GOT3 (cell line): ENCODE results near the gene DYNLT2.
"Not testable (repeated sequence)": the region's sequence is repeated elsewhere in the genome, so short reads cannot be mapped to it uniquely, and the experiment has no call there.

Source experiments
- DNase-seq: peaks from one replicate; lab custom pipeline; 2025; ENCODE audit warnings: mixed read lengths; lab: John Stamatoyannopoulos, UW

Gene DYNLT2

DNA sequence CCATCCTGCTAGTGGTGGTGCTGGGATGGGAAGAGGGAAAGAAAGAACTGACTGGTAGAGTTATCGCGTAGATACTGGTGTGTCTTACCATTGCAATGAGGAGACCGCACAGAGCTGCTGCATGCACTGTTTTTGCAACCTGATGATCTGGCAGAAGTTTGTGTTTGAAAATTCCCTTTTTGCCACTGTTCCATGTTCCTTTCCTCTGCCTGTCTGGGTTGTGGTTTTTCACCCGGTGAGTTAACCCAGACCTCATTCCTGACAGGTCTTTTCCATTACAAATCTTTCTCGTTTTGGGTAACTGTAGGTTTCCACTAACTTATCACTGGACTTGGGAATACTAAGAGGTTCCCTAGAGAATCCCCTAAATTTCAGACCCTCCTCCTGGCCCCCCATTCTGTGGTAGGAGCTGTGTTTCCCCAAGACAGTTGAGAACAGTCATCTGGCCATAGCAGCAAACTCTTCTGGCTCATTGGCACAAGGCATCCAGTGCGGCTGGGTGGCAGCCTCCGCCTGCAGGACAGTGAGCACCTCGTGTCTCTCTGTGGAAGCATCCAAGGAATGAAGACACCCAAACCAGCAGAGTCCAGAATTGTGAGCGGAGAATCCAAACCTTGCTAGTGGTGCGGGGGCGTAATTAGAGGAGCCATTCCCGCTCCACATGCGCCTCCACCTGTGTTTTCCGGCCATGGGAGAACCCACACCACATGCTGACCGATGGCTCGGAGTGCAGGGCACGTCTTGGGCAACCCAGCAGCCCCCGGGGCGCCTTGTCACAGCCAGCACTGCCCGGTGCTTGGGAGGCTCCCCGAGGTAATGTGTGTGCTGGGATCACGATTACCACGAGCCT lies 32.8 kb upstream of the DYNLT2 start:
- DNase-seq = no peak

DNA sequence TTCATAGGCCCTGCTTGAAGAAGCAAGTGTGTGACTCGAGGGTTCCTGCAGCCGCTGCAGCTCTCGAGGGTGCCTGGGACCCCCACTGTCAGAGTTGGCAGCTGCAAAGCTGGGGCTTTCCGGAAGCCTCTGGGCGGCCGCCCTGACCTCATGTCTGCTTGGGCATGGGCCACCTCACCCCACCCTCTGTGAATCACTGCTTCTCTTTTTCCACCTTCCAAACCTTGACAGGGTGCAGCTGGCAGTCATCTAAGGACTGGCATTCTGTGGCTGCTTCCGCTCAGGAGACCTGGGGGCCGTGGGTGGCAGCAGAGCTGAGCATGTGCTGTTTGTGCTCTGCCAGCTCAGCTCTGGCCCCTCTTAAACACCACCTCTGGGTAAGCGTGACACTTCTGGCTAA lies 32.0 kb upstream of the DYNLT2 start:
- no peak for DNase-seq

- no peak for DNase-seq
Measured at GRCh38 chr6:169782966-169783365, 31.6 kb upstream of the DYNLT2 start.

DNA sequence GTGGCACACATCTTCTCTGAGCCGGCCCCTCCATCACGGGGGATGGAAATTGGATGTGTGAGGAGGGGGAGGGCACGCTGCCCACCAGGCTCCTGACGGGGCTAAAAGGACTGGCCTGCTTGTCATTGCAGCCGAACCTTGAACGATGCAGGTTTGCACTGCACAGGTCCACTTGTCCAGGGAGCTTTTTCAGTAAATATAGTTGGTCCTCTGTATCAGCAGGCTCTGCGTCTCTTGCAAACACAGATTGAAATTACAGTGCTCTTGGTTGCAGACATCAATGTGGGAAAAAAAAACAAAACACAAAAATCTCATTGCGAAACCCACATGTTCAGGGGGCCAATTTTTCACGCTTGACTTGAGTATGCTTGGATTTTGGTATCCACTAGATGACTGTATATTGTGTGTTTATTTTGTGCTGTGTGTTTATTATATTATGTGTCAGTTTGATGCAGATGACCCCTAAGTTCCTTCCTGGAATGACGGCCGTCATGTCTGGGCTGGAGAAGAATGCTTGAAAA lies 29.3 kb upstream of the DYNLT2 start:
- no peak for DNase-seq

GRCh38 chr6:169779896-169780295 lies 28.5 kb upstream of the DYNLT2 start:
- DNase-seq = no peak

DNA sequence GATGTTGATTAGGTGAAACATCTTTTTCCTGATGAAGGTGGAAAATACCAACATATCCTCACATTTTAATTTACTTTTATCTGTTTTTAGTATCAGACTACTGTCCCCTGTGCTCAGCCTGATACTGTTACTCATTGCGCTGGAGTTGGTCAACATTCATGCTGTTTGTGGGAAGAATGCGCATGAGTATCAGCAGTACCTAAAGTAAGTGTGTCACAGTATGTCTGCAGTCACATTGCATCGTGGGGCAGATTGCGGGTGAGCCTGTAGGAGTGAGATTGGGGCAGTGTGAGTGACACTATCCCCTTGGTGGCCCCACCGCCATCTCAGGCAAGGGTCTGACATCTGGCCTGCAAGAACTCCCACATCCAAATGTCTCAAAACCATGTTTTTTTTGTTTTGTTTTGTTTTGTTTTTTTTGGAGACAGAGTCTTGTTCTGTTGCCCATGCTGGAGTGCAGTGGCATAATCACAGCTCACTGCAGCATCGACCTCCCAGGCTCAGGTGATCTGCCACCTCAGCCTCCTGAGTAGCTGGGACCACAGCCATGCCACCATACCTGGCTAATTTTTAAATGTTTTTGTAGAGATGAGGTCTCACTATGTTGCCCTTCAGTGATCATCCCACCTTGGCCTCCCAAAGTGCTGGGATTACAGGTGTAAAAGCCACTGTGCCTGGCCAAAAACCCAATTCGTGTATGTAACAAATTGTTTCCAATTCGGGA lies 27.9 kb upstream of the DYNLT2 start:
- DNase-seq = no peak

DNA sequence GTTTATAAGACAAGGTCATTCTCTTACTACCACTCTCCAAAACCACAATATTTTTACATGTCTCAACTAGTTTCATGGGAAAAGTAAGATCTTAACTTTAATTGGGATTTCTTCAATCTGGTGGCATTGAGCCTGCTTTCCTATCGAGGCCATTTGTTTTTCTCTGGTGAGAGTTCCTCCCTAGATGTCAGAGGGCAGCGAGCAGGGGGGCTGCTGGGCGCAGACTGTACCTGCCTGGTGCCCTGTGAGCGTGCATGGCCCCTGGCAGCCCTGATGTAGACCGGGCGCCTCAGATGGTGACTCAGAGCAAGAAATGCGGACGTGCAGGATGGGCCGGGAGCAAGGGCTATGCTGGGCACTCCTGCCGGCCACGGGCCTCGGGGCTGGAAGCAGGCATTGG lies 27.3 kb upstream of the DYNLT2 start:
- DNase-seq = no peak

DNA sequence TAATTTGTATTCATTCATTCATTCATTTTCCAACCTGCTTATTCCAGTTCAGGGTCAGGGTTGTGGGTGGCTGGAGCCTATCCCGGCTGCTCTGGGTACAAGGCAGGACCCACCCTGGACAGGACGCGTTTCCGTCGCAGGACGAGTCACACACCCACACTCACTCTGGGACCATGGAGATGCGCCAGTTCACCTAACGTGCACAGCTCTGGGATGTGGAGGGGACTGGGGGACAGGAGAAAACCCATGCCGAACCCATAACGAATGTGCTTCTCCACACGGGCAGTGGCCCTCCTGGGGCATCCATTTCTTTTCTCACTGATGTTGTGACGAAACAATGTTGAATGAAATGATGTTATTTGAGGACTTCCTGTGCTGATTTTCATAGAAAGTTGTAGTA lies 26.5 kb upstream of the DYNLT2 start:
- no peak for DNase-seq

GRCh38 chr6:169776379-169776778 lies 25.0 kb upstream of the DYNLT2 start:
- DNase-seq = no peak

DNA sequence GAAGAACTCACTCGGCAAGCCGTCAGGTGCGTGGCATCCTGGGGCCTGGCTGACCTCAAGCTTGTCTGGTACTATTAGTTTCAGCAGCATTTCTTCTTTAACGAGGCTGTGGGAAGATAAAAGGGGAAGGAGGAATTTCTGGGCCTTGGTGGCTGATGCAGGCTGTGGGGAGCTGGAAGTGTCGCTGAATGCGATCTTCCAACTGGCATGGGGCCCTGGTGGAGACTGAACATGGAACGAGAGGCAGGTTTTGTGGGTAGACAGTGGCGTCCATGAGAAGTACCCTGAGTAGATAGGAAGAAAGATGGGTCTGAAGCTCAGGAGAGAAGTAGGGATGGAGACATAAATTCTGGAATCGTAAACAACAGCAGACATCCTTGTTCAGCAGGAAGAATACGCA lies 23.9 kb upstream of the DYNLT2 start:
- no peak for DNase-seq

GRCh38 chr6:169774347-169774746 lies 23.0 kb upstream of the DYNLT2 start:
- DNase-seq = no peak

DNA sequence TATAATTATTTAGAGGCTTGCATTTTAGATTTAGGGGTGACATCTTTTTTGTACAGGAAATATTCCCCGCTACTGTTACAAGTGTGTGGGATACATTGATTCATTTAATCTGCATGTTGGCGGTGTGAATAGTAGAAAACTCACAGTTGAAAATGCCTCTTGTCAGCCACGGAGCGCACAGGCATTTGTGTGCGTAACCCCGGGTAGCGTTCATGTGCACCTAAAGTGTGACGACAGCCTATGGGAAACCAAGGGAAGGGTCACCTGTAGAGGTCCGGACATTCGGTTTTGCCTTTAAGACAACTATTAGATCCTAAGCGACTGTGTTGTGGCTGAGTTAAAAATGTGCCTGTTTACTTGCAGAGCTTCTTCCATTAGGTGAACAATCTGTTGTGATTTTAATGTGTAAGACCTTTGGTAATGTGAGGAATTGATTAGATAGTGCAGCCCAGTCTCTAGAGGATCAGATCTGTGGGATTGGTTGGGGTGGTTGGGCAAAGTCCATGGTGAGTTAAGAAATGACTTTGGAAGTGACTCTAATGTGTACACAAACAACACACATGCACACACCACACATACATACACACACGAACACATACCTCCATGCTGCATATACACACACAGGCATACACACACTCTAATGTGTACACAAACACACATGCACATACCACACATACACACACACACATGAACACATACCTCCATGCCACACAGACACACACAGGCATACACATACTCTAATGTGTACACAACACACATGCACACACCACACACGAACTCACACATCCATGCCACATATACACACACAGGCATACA lies 15.8 kb upstream of the DYNLT2 start:
- no peak for DNase-seq

GRCh38 chr6:169766232-169766631 lies 14.9 kb upstream of the DYNLT2 start:
- DNase-seq = no peak

GRCh38 chr6:169765789-169766188 lies 14.4 kb upstream of the DYNLT2 start:
- not testable (repeated sequence) for DNase-seq

DNA sequence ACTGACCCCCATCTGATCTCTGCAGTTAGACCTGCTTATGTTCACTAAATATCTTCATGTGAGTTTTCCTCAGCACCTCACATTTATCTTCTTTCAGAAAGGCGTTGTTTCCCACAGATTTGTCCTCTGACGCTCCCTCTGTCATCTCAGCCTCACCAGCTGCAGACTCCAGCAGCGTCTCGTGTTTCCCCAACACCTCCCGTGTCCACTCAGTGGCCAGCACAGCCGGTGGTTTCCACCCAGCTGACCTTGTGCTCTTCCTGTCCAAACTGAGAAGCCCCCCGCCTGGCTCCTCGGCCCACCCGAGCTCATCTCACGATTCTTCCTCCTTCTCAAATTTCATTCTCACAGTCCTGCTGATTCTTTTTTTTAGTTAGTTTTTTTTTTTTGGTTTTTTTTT lies 12.5 kb upstream of the DYNLT2 start:
- DNase-seq = no peak

GRCh38 chr6:169763308-169763707 lies 11.9 kb upstream of the DYNLT2 start:
- no peak for DNase-seq

- no peak for DNase-seq
Measured at GRCh38 chr6:169755162-169755561, 3.8 kb upstream of the DYNLT2 start.

DNA sequence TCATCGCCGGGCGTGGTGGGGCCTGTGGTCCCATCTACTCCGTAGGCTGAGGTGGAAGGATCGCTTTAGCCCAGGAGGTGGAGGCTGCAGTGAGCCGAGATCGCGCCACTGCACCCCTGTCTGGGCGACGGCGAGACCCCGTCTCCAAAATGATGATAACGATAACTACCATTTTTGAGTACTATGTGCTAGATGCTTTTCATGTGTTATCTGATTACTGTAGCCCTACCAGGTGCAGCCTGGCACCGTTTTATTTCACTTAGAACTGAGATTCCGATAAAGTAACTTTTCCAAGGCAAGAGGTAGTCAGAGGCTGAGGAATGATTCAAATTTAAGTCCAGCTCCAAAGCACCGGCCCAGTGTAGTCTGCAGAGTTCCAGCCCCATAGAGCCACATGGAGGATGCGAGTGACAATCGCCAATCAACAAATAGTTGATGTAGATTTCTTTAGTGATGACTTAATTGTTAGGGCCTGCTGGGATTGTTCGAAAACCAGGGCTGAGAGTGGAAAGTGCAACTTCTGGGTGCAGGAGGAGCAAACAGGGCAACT lies 777 bp upstream of the DYNLT2 start:
- DNase-seq = no peak

DNA sequence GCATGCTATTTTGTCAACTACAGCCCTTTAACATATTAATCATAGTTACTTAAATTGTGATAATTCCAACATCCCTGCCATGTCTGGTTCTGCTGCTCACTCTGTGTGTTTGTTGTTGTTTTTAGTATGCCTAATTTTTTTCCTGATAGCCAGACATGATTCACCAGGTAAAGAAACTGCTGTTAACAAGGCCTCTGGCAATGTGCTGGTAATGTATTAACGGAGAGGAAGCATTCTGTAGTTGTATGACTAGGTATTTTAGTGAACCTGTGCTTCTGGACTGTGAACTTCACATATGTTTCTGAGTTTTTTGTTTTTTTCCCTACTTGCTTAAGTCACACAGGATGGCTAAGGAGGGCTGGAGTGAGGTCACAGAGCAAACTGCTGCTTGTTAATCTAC lies 4.8 kb downstream of the DYNLT2 start:
- DNase-seq = no peak

DNA sequence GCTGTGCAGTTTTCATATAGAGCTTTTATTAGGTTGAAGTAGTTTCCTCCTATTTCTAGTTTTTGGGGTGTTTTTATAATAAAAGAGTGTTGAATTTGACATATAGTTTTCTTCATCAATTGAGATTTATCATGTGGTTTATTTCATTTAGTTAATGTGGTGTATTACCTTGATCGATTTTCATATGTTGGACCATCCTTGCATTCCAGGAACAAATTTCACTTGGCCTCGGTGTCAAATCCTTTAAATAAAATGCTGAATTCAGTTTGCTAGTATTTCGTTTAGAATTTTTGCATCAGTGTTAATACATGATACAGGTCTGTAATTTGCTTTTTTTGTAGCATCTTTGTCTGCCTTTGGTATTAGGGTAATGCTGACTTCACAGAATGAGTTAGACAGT lies 6.0 kb downstream of the DYNLT2 start:
- no peak for DNase-seq

DNA sequence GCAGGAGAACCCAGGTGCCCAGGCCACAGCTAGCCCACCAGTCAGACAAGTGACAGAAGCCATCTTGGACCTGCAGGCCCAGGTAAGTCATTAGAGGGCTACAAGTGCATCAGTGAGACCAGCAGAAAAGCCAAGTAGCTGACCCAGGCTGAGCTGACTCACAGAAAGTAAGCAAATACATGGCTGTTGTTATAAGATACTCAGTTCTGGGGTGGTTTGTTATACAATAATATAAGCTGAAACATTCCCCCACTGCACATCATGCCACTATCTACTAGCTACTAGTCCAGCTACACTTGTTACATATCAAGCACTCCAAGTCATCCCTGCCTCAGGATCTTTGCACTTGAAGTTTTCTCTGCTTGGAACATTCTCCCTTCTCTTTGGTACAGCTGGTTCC lies 10.0 kb downstream of the DYNLT2 start:
- no peak for DNase-seq

DNA sequence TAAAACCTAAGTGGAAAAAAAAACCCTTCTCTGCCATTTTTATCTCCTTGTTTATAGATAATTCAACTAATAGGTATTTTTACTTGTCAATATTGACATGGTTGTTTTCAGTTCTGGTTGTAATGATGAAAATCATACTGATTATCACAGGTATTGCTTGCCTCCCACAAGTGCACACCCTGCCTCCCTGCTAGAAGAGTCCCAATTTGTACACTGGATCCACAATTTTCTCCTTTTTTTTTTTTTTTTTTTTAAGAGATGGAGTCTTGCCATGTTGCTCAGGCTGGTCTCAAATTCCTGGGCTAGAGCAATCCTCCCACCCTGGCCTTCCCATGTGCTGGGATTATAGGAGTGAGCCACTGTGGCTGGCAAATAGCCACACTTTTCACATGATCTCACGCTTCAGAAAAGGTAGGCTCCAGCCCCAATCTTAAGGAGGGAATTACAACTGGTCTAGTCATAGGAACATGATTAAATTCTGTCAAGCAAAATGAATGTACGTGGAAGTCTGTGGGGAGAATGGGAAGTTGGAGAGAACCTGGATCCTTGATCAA lies 12.3 kb downstream of the DYNLT2 start:
- no peak for DNase-seq
